Measurements from ENCODE around the gene KIRREL1.

Gene KIRREL1

GRCh38 chr1:157993147-157993917 is at the start of gene KIRREL1:
Gene KIRREL1, plus strand, starts transcription at chr1:157993645. Its CDS starts 32 bp downstream, at chr1:157993677.
- peak in 10 of 56 donors; percentile 10 to 53 (median 24) for DNase-seq

- DNase-seq: no peak
Observed at GRCh38 chr1:157944663-157945280, 48.7 kb upstream of the KIRREL1 start.

DNA sequence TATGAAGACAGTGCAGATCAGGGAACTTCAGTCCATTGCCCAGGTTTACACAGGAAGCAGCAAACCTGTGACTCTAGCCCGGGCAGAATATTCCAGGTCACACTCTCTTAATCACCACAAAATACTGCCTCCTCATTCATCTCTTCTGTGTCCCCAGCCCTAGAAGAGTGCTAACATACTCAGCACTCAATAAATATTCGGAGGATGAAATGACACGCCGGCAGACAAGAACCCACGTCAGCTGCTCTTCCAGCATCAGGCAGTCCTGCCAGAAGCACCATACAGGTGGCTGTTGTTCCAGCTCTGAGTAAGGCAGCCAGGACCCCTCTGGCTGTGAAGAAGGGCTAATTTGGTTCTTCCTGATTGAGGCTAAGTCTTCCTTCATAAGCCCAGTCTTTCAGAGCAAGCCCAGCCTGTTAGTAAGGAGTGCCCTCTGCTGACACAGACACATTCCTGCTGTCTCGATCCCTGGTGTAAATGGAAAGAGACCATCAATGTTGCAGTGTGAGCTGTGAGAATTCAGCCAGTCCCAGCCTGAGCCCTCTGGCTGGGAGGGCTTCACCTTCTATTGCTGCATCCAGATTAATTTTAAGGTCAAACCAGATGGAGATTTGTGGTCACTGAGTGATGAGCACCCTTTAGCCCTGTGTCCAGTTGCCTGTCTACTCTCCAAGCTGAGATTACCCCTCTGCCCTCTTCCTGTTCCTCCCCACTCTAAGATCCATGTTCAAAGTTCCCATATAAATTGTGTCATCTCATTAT is 45.0 kb upstream of the KIRREL1 start:
- peak in 29 of 56 donors; percentile 1 to 60 (median 11) for DNase-seq

DNA sequence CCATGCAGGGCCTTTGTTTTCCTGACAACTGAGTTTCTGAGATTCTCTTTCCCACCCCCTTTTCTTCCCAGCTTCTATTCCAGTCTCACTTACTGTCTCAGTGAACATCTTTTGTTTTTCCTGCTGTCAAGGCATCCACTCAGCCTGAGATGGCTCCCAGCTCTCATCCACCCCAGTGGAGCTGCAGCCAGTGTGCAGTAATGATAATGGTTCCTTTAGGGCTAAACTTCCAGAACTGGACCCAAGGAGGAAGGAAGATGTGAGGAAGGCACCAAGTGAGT is 44.4 kb upstream of the KIRREL1 start:
- DNase-seq: no peak

DNA sequence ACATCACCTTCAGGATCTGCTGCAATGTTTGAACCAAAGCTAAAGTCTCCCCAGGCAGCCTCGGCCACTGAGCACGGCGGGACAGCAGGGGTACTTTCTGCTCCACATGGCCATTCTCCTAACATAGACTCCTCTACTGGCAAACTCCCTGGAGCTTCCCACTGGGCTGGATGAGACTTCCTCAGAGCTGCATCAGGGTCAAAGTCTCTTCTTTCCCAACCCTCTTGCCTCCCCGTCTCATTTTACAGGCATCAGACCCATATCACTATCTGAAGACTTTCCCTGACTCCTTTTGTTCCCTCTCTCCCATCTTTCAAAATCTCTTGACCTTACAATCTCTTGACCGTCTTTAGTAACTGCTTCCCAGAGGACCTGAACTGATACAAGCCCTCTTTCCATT is 42.2 kb upstream of the KIRREL1 start:
- DNase-seq: no peak

DNA sequence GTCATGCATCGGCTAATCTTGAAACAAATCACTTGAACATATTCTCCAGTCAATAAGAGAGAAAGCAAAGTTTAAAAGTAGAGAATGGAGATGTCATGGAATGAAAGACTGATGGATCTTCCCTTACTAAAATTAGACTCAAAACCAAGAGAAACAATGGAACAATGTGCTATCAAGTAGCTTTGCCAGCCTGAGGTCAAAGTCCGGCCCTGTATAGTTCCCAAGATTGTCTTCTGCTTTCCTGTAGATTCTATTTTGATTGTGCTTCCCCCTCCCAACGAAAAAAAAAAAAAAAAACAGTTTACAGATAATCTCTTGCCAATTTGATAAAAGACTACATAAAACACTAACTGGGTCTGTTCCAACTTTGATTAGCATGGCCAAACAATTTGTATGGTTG is 40.8 kb upstream of the KIRREL1 start:
- DNase-seq: no peak

GRCh38 chr1:157955221-157955620 is 38.2 kb upstream of the KIRREL1 start:
- no peak for DNase-seq

DNA sequence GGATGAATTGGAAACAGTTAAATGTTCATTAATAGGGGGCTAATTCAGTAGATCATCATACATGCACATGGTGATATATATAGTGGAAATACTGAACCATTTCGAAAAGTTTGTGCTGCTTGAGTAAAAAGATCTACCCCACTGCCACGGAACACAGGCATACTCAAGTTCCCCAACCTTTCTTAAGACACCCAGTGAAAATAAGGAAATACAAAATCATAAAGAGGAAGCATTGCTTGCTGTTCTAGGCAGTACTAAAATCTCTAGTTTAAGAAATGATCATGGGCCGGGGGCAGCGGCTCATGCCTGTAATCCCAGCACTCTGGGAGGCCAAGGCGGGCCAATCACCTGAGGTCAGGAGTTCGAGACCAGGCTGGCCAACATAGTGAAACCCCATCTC is 37.6 kb upstream of the KIRREL1 start:
- no peak for DNase-seq

GRCh38 chr1:157956732-157957131 is 36.7 kb upstream of the KIRREL1 start:
- no peak for DNase-seq

- DNase-seq: no peak
Observed at GRCh38 chr1:157958263-157958662, 35.2 kb upstream of the KIRREL1 start.

- DNase-seq: no peak
Observed at GRCh38 chr1:157959750-157960149, 33.7 kb upstream of the KIRREL1 start.

GRCh38 chr1:157960773-157961172 is 32.7 kb upstream of the KIRREL1 start:
- no peak for DNase-seq

DNA sequence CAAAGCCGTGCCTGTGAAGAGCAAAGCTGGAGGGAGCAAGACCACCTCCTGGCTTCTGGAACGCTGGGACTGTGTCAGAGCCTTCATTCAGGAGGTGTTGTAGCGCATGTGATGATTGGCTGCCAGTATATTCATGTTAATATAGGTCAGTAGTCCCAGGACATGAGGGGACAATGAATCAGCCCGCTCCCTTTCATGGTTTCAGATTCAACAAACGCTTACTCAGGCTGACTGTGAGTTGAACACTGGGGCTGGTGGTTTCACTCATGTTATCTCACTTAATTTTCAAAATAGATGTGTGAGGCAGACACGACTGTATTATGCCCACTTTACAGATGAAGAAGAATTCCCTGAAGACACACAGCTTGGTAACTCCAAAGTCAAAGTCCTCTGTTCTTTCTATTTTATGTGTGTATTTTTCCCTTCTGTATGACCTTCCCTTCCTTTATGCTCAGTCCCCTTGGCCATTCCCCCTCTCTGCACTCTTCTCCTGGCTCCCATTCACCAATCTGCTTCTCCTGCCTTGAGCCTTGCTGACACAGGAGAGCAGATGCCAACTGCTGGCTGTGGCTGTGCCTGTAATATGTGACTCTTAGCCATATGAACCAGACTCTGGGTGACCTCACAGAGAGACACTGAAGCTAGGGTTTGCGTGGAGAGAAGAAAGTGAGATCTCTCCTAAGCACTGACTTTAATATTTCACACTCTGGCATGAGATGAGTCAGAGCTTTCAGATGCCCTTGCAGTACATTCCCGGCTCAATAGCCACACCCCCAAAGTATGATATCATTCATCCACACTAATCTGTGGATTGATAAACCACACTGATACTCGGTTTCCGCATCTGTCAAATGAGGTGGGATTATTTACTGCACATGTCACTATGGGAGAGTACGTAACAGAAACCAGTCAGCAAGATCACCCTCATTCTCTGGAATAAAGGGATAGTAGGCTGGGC is 31.4 kb upstream of the KIRREL1 start:
- DNase-seq: no peak

- peak in 47 of 56 donors; percentile 10 to 81 (median 48) for DNase-seq
Observed at GRCh38 chr1:157963713-157964112, 29.7 kb upstream of the KIRREL1 start.

- DNase-seq: no peak
Observed at GRCh38 chr1:157965584-157965983, 27.9 kb upstream of the KIRREL1 start.

DNA sequence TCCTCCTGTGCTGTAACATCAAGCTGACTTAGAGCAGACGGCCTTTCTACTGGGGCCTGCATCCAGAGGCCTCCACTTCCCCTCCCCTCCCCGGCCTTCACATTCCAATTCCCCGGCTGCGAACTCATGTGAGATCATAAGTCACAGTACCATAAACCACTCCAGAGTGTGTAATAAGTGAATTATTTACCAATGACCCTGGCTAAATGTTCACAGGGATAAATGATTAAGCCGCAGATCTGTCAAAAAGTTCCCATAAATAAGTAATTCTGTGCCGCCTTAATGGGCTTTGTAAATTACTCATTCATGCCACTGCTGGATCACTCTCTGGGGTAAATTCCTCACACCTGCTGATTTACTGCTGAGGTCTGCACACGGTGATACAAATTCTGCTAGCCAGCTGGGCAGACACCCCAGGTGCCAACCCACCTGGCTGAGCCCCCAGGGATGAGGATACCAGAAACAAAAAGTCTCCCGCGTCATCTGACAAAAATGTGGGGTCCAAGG is 27.4 kb upstream of the KIRREL1 start:
- DNase-seq: no peak

DNA sequence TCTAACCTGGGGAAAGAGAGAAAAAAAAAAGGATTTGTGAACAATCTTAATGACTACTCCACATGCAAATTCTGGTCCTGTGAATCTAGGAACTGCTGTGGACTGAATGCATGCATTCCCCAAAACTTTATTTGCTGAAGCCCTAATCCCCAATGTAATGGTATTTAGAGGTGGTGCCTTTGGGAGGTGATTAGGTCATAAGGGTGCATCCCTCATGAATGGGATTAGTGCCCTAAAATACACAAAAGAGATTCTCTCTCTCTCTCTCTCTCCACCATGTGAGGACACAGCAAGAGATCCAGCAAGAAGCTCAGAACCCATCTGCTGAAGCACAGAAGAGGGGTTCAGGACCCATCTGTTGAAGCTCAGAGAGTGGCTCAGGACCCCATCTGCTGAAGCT is 26.2 kb upstream of the KIRREL1 start:
- DNase-seq: no peak

- DNase-seq: no peak
Observed at GRCh38 chr1:157968508-157968907, 24.9 kb upstream of the KIRREL1 start.

DNA sequence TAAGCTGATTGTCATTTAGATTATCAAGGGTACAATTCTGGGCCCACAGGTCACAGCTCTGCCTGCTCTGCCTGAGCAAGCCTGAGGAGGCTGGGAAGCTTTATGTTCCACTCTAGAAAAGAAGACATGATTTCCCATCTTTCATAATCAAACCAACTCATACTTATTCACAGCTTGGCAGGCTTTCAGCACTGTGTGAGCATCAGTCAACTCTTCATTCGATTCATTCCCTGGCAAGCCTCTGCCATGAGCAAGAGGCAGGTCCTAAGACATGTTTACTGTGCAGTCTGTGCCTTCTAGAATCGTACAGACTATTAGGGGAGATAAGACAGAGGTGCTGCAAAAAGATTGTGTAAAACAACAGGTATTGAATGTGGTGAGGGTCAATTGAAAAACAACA is 24.5 kb upstream of the KIRREL1 start:
- DNase-seq: no peak

DNA sequence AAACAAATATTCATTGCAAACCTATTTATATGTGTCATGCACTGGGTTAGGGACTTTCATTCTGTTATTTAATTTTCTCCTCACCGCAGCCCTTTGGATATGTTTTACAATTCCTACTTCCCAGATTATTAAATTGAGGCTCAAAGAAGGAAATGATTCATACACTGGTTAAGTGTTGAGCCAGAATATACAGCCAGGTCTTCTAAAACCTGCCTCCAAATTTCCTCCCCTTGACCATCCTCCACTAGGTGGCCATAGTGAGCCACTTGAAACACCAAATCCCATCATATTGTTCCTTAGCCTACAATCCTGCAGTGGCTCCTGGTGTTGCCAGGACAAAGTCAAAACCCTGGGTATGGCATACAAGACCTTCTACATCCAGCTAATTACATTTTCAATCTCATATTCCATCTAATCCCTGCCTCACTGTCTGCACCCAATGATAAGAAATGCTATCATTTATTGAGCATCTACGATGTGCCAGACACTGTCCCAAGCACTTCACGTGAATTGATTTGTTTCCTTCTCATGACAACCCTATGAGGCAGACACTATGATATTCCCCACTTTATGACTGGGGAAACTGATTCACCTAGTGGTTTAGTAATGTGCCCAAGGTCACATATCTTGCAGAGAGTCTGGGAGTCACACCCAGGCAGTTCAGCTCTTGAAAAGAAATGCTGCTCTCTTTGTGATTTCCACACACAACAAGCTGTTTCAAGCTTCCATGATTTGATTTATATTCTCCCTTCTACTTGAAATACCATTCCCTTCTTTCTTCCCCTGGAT is 23.6 kb upstream of the KIRREL1 start:
- peak in 3 of 56 donors; percentile 1 to 24 (median 1) for DNase-seq

All from nucleus accumbens (tissue), 56 donors.